ENCODE data around the gene RASSF1.

DNA sequence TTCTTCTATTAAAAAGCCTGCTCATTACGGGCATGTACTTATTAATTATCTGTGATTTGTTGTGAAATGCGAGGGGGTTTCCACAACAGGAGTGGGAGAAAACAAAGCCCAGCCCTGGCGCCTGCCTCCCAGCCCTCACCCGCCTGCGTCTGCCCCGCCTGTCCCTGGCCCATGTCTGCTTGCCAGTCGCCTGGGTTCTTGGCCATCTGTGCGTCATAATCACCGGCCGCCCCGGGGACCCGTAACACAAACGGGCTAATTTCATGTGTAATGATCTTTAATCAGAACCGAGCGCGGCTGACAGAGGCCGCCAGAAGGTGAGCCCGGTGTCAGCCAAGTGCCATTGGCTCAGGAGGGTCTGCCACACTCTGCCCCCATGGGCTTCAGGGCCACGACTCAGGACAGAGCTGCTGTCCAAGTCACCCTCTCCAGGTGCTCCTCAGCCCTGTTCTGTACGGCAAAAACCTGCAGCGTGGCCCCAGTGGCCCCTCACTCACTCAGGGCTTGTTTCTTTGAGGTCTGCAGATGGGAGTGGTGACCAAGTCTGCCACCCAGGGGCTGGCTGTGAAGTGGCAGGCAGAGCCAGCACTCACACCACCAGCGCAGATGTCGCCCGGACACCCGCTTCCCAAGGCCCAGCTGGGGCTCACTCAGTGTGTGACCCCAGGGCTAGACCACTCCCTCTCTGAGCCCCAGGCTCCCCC, 47.5 kb upstream of the RASSF1 start:
- TF ChIP-seq, protein P1, sequence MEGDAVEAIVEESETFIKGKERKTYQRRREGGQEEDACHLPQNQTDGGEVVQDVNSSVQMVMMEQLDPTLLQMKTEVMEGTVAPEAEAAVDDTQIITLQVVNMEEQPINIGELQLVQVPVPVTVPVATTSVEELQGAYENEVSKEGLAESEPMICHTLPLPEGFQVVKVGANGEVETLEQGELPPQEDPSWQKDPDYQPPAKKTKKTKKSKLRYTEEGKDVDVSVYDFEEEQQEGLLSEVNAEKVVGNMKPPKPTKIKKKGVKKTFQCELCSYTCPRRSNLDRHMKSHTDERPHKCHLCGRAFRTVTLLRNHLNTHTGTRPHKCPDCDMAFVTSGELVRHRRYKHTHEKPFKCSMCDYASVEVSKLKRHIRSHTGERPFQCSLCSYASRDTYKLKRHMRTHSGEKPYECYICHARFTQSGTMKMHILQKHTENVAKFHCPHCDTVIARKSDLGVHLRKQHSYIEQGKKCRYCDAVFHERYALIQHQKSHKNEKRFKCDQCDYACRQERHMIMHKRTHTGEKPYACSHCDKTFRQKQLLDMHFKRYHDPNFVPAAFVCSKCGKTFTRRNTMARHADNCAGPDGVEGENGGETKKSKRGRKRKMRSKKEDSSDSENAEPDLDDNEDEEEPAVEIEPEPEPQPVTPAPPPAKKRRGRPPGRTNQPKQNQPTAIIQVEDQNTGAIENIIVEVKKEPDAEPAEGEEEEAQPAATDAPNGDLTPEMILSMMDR (conservative IDR thresholded peaks at IDR 0.05): no peak
- TF ChIP-seq ZFX (IDR thresholded peaks at IDR 0.05): no peak
